GM06990 (cell line): ENCODE results near the gene LGR6.
"Not testable (repeated sequence)": the region's sequence is repeated elsewhere in the genome, so short reads cannot be mapped to it uniquely, and the experiment has no call there.

Experiments
- DNase-seq: peaks from one replicate; pipeline ENCODE4 v3.0.0-alpha.2; 2011; ENCODE audit not compliant: insufficient read length; ENCODE audit errors: extremely low read depth
- H3K27me3 ChIP-seq: replicated peaks from 2 replicates; pipeline ENCODE4 v1.6.0; 2011; ENCODE audit warnings: low read length; ENCODE audit not compliant: control insufficient read depth, insufficient read depth
- H3K36me3 ChIP-seq: 2 replicates; pipeline ENCODE4 v1.5.1; 2011; ENCODE audit warnings: low read length; ENCODE audit not compliant: control insufficient read depth, insufficient read depth
- H3K4me3 ChIP-seq: replicated peaks from 2 replicates; pipeline ENCODE4 v1.5.1; 2011; ENCODE audit warnings: low read depth, mild to moderate bottlenecking, control low read depth, low read length
- CTCF ChIP-seq: IDR thresholded peaks from 2 replicates; pipeline ENCODE4 v1.5.1; 2011; ENCODE audit warnings: low read length, control low read depth, mild to moderate bottlenecking, inconsistent platforms; ENCODE audit not compliant: insufficient read depth, poor library complexity, severe bottlenecking

LGR6 gene

GRCh38 chr1:202165942-202166843 lies 27.4 kb upstream of the LGR6 start:
- TF ChIP-seq CTCF, result no peak
- no peak for DNase-seq
- Histone ChIP-seq H3K4me3 (no peak overlapping the region), H3K36me3 (no peaks in the 10 kb centered on the region), H3K27me3 (no peaks in the 10 kb centered on the region)

DNA sequence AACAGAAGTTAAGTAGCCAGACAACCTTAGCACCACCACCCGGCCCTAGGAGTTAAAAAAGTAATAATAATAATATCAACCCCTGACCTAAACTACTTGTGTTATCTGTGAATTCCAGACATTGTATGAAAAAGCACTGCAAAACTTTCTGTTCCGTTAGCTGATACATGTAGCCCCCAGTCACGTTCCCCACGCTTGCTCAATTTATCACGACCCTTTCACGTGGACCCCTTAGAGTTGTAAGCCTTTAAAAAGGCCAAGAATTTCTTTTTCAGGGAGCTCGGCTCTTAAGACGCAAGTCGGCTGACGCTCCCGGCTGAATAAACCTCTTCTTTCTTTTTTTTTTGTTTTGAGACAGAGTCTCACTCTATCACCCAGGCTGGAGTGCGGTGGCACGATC lies 26.5 kb upstream of the LGR6 start:
- DNase-seq, H3K4me3 ChIP-seq, H3K27me3 ChIP-seq, H3K36me3 ChIP-seq: not testable (repeated sequence)

GRCh38 chr1:202167708-202168415 lies 25.7 kb upstream of the LGR6 start:
- Histone ChIP-seq H3K27me3 (no peaks in the 10 kb centered on the region), H3K36me3 (no peaks in the 10 kb centered on the region), H3K4me3 (no peak overlapping the region)
- no peak for DNase-seq
- TF ChIP-seq CTCF, result no peak

DNA sequence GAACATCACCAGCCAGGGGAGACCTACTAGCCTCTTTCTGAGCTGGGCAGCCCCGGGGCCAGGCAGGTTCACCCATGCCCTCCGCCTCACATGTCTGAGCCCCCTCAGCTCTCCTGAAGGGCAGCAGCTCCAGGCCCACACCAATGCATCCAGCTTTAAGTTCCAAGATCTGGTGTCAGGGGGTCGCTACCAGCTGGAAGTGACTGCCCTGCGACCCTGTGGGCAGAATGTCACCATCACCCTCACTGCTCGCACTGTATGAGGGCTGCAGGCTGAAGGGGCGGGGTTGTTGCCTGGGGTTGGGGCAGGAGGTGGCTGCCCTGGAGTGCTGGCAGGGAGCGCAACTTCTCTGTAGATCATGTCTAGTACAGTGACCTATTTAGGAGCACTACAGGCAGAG lies 24.7 kb upstream of the LGR6 start:
- Histone ChIP-seq H3K36me3 (no peaks in the 10 kb centered on the region), H3K4me3 (no peak overlapping the region), H3K27me3 (no peaks in the 10 kb centered on the region)
- no peak for TF ChIP-seq CTCF
- DNase-seq, result no peak

DNA sequence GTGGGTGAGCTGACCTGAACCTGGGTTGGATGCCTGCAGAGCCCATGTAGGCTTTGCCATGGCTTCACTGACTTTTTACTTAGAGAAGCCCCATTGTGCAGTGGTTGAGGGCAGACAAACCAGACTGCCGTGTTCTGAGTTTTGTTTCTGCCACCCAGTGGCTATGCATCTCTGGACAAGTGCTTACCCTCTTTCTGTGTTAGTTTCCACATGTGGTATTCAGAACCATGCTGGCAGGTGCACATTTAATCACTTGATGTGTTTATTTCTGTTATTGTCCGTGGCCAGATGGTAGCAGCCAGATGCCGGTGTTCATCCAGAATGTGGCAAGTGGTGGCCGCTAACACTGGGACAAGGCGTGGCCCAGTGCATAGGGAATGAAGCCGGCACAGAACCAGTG lies 22.9 kb upstream of the LGR6 start:
- DNase-seq, result no peak
- no peaks in the 10 kb centered on the region for H3K27me3 ChIP-seq
- peak; percentile 2 for TF ChIP-seq CTCF
- no peaks in the 10 kb centered on the region for H3K36me3 ChIP-seq
- H3K4me3 ChIP-seq, result no peak overlapping the region

DNA sequence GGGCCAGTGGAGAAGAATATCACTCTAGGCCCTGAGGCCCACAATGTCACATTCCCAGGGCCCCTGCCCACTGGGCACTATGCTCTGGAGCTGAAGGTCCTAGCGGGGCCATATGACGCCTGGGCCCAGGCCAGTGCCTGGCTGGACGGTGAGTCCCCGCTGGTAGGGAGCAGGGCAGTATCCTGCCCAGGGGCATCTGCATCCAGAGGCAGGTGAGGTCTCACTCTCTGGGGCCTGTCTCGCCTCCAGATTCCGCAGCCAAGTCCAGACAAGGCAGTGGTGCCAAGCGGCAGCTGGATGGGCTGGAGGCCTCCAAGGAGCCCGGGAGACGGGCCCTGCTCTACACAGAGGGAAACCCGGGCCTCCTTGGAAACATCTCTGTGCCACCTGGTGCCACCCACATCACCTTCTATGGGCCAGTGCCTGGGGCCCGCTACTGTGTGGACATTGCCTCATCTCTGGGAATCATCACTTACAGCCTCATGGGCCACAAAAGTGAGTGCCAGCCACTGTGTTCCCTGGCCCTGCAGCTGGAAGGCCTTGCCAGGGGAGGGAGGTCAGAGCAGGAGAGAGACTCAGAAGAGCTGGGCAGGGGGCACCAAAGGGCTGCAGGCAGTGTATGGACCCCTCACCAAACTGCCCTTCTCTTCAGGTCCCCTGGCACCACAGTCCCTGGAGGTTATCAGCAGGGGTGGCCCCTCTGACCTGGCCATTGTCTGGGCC lies 22.1 kb upstream of the LGR6 start:
- Histone ChIP-seq H3K27me3 (no peaks in the 10 kb centered on the region), H3K36me3 (no peaks in the 10 kb centered on the region), H3K4me3 (no peak overlapping the region)
- no peak for TF ChIP-seq CTCF
- DNase-seq, result no peak
